Measurements from ENCODE around the gene HS3ST1. TPM values are rescaled to one million over a fixed set of nuclear protein-coding genes. Genes with fewer than 3 reads are reported as not detected.

Gene HS3ST1
- total RNA-seq, 2 experiments from 2014 or later, result not detected

- no peaks in the 10 kb centered on the region for H3K27me3 ChIP-seq (ENCODE audit: control insufficient read depth in 1 of 2, insufficient read depth in 2 of 2, low read length in 2 of 2)
- no peak overlapping the region for H3K27ac ChIP-seq (ENCODE audit: low read depth in 1 of 2, low read length in 2 of 2)
- H3K4me1 ChIP-seq (ENCODE audit: insufficient read depth, low read length), result no peaks in the 10 kb centered on the region
- ChIA-PET CTCF (no interaction called here), POLR2A (no interaction called here)
- ATAC-seq (ENCODE audit: poor library complexity), result no peak
- Mint-ChIP-seq H3K4me1 (ENCODE audit: low read depth) (no peaks in the 10 kb centered on the region), H3K36me3 (ENCODE audit: low read depth) (no peaks in the 10 kb centered on the region), H3K27me3 (no peaks in the 10 kb centered on the region), H3K9me3 (no peaks in the 10 kb centered on the region), H3K27ac (no peak overlapping the region), H3K4me3 (no peak overlapping the region)
- H3K36me3 ChIP-seq (ENCODE audit: insufficient read depth, low read length), result no peaks in the 10 kb centered on the region
- DNase-seq, result no peak
- TF ChIP-seq CTCF (IDR thresholded peaks at IDR 0.05), result no peak
- H3K4me3 ChIP-seq (ENCODE audit: low read length), result no peak overlapping the region
- intact Hi-C loops (cut with DNase I, micrococcal nuclease), result no loop called here
- peaks cover 0 to 4% of the 10 kb centered on the region in 2 experiments for H3K9me3 ChIP-seq (ENCODE audit: control insufficient read depth in 1 of 2, insufficient read depth in 1 of 2, low read length in 2 of 2)
Observed at GRCh38 chr4:11404431-11404830, 24.3 kb downstream of the HS3ST1 start.

GRCh38 chr4:11402192-11402591 is 26.5 kb downstream of the HS3ST1 start:
- H3K4me1 ChIP-seq (ENCODE audit: insufficient read depth, low read length), result no peaks in the 10 kb centered on the region
- no peak overlapping the region for H3K27ac ChIP-seq (ENCODE audit: low read depth in 1 of 2, low read length in 2 of 2)
- no peaks in the 10 kb centered on the region for H3K27me3 Mint-ChIP-seq
- H3K36me3 ChIP-seq (ENCODE audit: insufficient read depth, low read length), result no peaks in the 10 kb centered on the region
- no peak overlapping the region for H3K4me3 Mint-ChIP-seq
- no peaks in the 10 kb centered on the region for H3K36me3 Mint-ChIP-seq (ENCODE audit: low read depth)
- H3K4me1 Mint-ChIP-seq (ENCODE audit: low read depth), result no peaks in the 10 kb centered on the region
- H3K4me3 ChIP-seq (ENCODE audit: low read length), result no peak overlapping the region
- no peaks in the 10 kb centered on the region for H3K27me3 ChIP-seq (ENCODE audit: control insufficient read depth in 1 of 2, insufficient read depth in 2 of 2, low read length in 2 of 2)
- no peak for TF ChIP-seq CTCF (IDR thresholded peaks at IDR 0.05)
- peaks cover 0 to 6% of the 10 kb centered on the region in 2 experiments for H3K9me3 ChIP-seq (ENCODE audit: control insufficient read depth in 1 of 2, insufficient read depth in 1 of 2, low read length in 2 of 2)
- DNase-seq (no peak), ATAC-seq (ENCODE audit: poor library complexity) (no peak)
- ChIA-PET CTCF (no interaction called here), POLR2A (no interaction called here)
- H3K27ac Mint-ChIP-seq, result no peak overlapping the region
- intact Hi-C loops (cut with DNase I, micrococcal nuclease), result no loop called here
- no peaks in the 10 kb centered on the region for H3K9me3 Mint-ChIP-seq

- H3K36me3 Mint-ChIP-seq (ENCODE audit: low read depth), result no peaks in the 10 kb centered on the region
- no peak overlapping the region for H3K4me3 ChIP-seq (ENCODE audit: low read length)
- no peaks in the 10 kb centered on the region for H3K9me3 Mint-ChIP-seq
- no peaks in the 10 kb centered on the region for H3K27me3 Mint-ChIP-seq
- no peak for TF ChIP-seq CTCF (IDR thresholded peaks at IDR 0.05)
- no peak overlapping the region for H3K27ac ChIP-seq (ENCODE audit: low read depth in 1 of 2, low read length in 2 of 2)
- peaks cover 0 to 6% of the 10 kb centered on the region in 2 experiments for H3K9me3 ChIP-seq (ENCODE audit: control insufficient read depth in 1 of 2, insufficient read depth in 1 of 2, low read length in 2 of 2)
- intact Hi-C loops (cut with DNase I, micrococcal nuclease), result no loop called here
- H3K36me3 ChIP-seq (ENCODE audit: insufficient read depth, low read length), result no peaks in the 10 kb centered on the region
- no peak overlapping the region for H3K27ac Mint-ChIP-seq
- DNase-seq (no peak), ATAC-seq (ENCODE audit: poor library complexity) (no peak)
- no peak overlapping the region for H3K4me3 Mint-ChIP-seq
- CTCF ChIA-PET, result no interaction called here
- POLR2A ChIA-PET, result no interaction called here
- H3K4me1 ChIP-seq (ENCODE audit: insufficient read depth, low read length), result no peaks in the 10 kb centered on the region
- no peaks in the 10 kb centered on the region for H3K4me1 Mint-ChIP-seq (ENCODE audit: low read depth)
- no peaks in the 10 kb centered on the region for H3K27me3 ChIP-seq (ENCODE audit: control insufficient read depth in 1 of 2, insufficient read depth in 2 of 2, low read length in 2 of 2)
Observed at GRCh38 chr4:11399461-11399971, 29.2 kb downstream of the HS3ST1 start.
